Cardiac fibroblast (primary cell): ENCODE data around the gene PALLD.
"Not testable (repeated sequence)": the region's sequence is repeated elsewhere in the genome, so short reads cannot be mapped to it uniquely, and the experiment has no call there.

Source experiments
- DNase-seq, 2 donors: peaks; one replicate each; pipeline versions ENCODE4 v3.0.0 to v3.0.0-alpha.2; 2010; ENCODE audit warnings: low read depth in 2 of 2
- H3K4me3 ChIP-seq, 2 donors: replicated peaks in 1 of 2; 1 replicate in 1 of 2; 2 replicates in 1 of 2; pipeline ENCODE4 v1.5.1; 2011; ENCODE audit warnings: low read depth in 2 of 2, low read length in 2 of 2, mild to moderate bottlenecking in 2 of 2, moderate library complexity in 1 of 2
- TF ChIP-seq, protein P1 (sequence below): IDR thresholded peaks from one replicate; pipeline ENCODE4 v1.5.1; 2011; ENCODE audit warnings: low read depth, mild to moderate bottlenecking, low read length, inconsistent platforms

PALLD gene

DNA sequence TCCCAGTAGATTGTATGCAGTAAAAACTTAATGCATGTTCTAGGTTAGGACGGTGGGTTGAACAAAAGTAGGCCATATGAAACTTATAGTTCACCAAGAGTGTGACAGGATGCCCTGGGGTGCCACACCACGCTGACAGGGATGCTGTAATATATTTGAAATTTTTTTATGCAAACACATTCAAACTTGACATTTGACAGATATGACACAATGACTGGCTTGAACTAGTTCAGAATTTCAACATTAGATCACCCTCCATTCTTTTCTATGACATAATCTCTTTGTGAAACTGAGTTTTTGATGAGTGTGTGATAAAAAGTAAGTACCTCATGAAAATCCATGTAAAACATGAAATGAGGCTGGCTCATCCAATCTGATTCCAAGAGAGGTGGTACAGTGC lies 198.4 kb downstream of the PALLD start:
- peak in 1 of 2 donors; percentile 46 for DNase-seq
- TF ChIP-seq, protein P1, sequence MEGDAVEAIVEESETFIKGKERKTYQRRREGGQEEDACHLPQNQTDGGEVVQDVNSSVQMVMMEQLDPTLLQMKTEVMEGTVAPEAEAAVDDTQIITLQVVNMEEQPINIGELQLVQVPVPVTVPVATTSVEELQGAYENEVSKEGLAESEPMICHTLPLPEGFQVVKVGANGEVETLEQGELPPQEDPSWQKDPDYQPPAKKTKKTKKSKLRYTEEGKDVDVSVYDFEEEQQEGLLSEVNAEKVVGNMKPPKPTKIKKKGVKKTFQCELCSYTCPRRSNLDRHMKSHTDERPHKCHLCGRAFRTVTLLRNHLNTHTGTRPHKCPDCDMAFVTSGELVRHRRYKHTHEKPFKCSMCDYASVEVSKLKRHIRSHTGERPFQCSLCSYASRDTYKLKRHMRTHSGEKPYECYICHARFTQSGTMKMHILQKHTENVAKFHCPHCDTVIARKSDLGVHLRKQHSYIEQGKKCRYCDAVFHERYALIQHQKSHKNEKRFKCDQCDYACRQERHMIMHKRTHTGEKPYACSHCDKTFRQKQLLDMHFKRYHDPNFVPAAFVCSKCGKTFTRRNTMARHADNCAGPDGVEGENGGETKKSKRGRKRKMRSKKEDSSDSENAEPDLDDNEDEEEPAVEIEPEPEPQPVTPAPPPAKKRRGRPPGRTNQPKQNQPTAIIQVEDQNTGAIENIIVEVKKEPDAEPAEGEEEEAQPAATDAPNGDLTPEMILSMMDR: no peak
- H3K4me3 ChIP-seq: no peak overlapping the region

DNA sequence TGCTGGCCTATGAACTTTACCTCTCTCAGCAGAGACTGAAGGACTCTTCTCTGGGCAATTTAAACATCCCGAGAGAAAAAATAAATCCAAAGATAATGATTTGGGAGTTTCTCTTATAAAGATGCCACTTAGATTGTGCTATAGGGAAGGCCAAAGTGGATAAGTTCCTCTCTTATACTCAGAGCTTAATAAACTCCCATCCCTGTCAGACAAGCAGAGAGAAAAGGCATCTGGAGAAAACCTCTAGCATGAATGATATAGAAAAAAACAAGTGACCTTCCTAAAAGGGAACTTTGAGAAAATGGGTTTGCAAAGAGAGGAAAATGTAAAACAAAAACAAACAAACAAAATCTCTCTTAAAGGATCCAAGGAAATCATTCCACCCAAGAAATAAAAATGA lies 199.4 kb downstream of the PALLD start:
- TF ChIP-seq, protein P1: no peak
- H3K4me3 ChIP-seq: no peak overlapping the region
- DNase-seq: no peak

DNA sequence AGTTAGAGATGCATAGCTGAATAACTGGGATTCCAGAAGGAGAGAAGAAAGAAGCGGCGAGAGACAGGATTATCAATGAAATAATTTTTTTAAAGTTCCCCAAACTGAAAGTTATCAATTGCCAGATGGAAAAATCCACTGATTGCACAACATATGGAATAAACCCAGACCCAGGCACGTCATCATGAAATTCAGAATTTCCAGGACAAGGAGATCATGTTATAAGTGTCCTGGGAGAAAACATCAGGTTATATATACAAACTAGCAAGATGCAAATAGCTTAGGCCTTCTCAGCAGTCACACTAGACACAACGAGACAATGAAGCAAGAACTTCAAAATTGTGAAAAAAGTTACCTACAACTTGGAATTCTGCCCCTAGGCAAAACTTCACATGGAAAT lies 200.0 kb downstream of the PALLD start:
- no peak for DNase-seq
- TF ChIP-seq, protein P1: no peak

DNA sequence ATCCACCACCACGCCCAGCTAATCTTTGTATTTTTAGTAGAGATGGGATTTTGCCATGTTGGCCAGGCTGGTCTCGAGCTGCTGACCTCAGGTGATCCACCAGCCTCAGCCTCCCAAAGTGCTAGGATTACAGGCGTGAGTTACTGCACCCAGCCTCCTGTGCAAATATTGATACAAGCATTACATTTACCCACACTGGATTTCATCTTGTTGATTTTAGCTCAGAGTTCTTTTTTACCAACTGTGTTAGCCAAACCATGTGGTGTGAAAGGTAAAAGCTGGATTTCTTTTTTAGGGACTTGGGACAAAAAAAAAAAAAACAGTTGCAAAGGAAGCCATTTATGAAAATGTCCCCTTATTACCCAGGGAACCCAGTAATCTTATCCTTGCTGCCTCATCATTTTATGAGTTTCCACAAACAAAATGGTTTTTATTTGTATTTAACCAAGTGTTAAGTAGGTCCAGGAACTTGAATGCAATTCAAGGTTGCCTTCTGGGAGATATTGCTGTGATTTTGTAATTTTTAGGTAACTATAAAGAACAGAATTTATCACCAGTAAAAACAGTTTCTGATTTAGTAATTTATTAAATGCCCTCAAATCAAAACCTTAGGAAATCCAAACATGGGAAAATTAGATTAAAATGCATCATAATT lies 202.5 kb downstream of the PALLD start:
- TF ChIP-seq, protein P1: no peak
- H3K4me3 ChIP-seq: no peak overlapping the region
- DNase-seq: no peak

More for the DNA sequence above, 200.0 kb downstream of the PALLD start:
- H3K4me3 ChIP-seq: no peak overlapping the region

DNA sequence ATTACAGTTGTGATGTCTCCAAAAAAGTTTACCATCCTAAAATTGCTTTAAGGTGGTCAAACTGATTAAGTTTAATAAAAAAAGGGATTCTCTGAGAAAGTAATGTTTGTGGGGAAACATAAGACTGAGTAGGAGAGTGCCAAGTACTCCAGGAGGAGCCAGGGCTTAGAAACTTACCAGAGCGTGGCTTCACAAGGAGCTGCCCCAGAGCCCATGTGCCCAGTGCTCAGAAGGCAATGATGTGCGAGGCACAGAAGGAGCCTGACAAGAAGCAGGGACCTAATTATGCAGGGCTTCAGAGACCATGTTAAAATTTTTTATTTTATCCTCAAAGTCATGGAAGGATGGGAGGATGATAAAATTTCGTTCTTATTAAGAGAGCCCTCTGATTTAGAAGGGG lies 204.2 kb downstream of the PALLD start:
- no peak for DNase-seq
- TF ChIP-seq, protein P1: no peak
- H3K4me3 ChIP-seq: no peak overlapping the region

DNA sequence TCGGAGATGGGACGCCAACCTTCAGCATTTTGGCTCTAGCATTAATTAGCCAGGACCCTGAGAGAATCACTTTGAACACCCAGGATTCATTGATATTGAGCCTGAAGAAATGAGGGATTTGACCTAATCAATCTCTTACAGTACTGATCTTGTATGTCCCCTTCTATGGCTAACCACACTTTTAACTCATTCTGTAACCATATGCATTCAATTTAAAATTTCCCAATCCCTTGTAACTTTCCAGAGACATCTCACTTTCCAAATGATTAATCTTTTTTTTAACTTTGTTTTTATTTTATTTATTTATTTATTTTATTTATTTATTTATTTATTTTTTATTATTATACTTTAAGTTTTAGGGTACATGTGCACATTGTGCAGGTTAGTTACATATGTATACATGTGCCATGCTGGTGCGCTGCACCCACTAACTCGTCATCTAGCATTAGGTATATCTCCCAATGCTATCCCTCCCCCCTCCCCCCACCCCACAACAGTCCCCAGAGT lies 205.8 kb downstream of the PALLD start:
- DNase-seq, H3K4me3 ChIP-seq: not testable (repeated sequence)

DNA sequence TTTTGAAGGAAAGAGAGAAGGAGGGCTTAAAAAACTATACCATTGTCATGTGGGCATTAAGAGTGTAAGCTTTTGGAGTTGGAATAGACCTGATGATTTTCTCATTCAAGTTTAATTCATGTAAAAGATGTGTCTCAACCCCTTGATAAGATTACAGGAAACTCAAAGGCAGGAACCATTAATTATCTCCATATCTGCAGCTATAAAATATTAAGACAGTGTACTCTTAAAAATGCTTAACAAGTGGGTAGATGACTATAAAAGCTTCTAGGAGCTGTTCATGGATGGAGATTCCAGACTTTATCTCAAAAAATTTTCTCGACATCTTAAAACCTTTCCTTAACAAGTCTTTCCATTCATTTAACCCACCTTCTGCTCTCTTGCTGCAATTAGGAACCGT lies 208.3 kb downstream of the PALLD start:
- TF ChIP-seq, protein P1: no peak
- H3K4me3 ChIP-seq: no peak overlapping the region
- no peak for DNase-seq
